ENCODE data around the gene PDE4A. TPM values are rescaled to one million over a fixed set of nuclear protein-coding genes. Genes with fewer than 3 reads are reported as not detected.

Gene PDE4A
- total and polyA plus RNA-seq, 10 of the 15 experiments (the other 5 are each of a cell fraction or from before 2014, with no cell fraction given) = 0.24 to 13.3 (median 4.9) TPM

DNA sequence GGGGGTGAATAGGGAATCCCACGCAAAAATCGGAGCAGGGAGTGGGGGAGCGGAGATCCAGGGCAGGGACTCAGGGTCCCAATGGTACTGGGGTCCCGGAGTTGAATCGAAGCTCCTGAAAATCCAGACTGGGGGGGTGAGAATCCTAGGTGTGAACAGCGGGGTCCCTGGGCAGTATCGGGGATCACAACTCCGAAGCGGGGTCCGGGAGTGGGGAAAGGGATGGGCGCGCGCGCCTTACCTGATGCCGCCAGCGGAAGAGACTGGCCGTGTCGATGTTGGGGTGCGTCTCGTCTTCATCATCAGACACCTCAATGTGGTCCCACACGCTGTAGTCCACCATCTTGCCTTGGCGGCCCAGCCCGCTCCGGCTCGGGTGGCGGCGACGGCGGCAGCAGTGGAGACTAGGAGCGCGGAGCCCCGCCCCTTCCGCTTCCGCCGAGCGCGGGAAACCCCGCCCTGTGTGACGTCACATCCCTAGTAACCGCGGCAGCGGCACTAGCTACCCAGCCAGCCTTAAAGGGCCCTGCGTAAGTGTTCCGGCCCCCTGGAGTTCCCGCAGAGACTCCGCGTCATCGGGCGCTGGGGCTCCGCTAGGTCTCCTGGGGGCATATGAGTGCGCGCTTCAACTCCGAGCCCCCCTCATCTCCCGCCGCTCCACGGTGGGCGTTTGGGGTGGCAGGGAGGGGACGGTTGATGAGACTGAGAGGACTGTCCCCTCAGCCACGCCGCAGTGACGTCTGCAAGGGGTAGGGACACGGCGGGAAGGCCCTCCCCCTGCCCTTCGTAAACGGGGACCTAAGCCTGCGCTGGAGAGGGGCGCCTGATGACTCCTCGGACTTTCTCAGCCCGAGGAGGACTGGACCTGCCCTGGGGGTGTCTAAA is 17.0 kb upstream of the PDE4A start, which contains the start of gene CDC37 (continued):
- no peak for TF ChIP-seq FOXK2 (IDR thresholded peaks at IDR 0.05)
- no peak for TF ChIP-seq FOXM1 (IDR thresholded peaks at IDR 0.05; ENCODE audit: low read depth, low read length)
- peak; percentile 96 for TF ChIP-seq SIN3A (IDR thresholded peaks at IDR 0.05; ENCODE audit: low read depth, low read length)
- TF ChIP-seq PKNOX1 (IDR thresholded peaks at IDR 0.05) = no peak
- TF ChIP-seq WRNIP1 (IDR thresholded peaks at IDR 0.05; ENCODE audit: borderline replicate concordance, low read depth, low read length) = no peak
- TF ChIP-seq ZNF592 (IDR thresholded peaks at IDR 0.05) = no peak
- TF ChIP-seq SMC3 (IDR thresholded peaks at IDR 0.05; ENCODE audit: borderline replicate concordance, low read length) = no peak
- TF ChIP-seq RFX5 (IDR thresholded peaks at IDR 0.05; ENCODE audit: low read depth, low read length) = peak; percentile 66; the same call in 1 of the 2 replicates
- TF ChIP-seq CHD2 (IDR thresholded peaks at IDR 0.05; ENCODE audit: borderline replicate concordance, low read depth, low read length) = no peak; the same call in 1 of the 2 replicates
- TF ChIP-seq TARDBP (IDR thresholded peaks at IDR 0.05; ENCODE audit: borderline replicate concordance) = no peak
- no peak for TF ChIP-seq PAX8 (IDR thresholded peaks at IDR 0.05)
- TF ChIP-seq SP1 (IDR thresholded peaks at IDR 0.05; ENCODE audit: low read depth, low read length) = peak; percentile 79
- no peak for TF ChIP-seq IKZF2 (IDR thresholded peaks at IDR 0.05)
- TF ChIP-seq CREM (IDR thresholded peaks at IDR 0.05; ENCODE audit: low read depth) = peak; percentile 95
- TF ChIP-seq CHD4 (IDR thresholded peaks at IDR 0.05) = no peak
- no peak for TF ChIP-seq RB1 (IDR thresholded peaks at IDR 0.05; ENCODE audit: borderline replicate concordance)
- TF ChIP-seq NFXL1 (IDR thresholded peaks at IDR 0.05; ENCODE audit: borderline replicate concordance) = no peak
- TF ChIP-seq, protein P1, sequence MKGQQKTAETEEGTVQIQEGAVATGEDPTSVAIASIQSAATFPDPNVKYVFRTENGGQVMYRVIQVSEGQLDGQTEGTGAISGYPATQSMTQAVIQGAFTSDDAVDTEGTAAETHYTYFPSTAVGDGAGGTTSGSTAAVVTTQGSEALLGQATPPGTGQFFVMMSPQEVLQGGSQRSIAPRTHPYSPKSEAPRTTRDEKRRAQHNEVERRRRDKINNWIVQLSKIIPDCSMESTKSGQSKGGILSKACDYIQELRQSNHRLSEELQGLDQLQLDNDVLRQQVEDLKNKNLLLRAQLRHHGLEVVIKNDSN (IDR thresholded peaks at IDR 0.05; ENCODE audit: borderline replicate concordance, extremely low read length, insufficient read depth, low read depth, low read length) = no peak
- TF ChIP-seq JUND (IDR thresholded peaks at IDR 0.05; ENCODE audit: low read depth, low read length) = no peak
- TF ChIP-seq YBX1 (IDR thresholded peaks at IDR 0.05) = no peak
- no peak for TF ChIP-seq MTA2 (IDR thresholded peaks at IDR 0.05; ENCODE audit: low read depth)
- TF ChIP-seq EP300 (IDR thresholded peaks at IDR 0.05; ENCODE audit: borderline replicate concordance in 1 of 2, control insufficient read depth in 1 of 2, low read depth in 2 of 2, low read length in 2 of 2) = no peak
- TF ChIP-seq, protein P2, sequence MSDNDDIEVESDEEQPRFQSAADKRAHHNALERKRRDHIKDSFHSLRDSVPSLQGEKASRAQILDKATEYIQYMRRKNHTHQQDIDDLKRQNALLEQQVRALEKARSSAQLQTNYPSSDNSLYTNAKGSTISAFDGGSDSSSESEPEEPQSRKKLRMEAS (IDR thresholded peaks at IDR 0.05; ENCODE audit: low read depth, low read length) = no peak
- TF ChIP-seq CBFB (IDR thresholded peaks at IDR 0.05; ENCODE audit: low read depth) = no peak
- no peak for TF ChIP-seq MEF2A (IDR thresholded peaks at IDR 0.05; ENCODE audit: insufficient read depth, low read depth, low read length)
- TF ChIP-seq NBN (IDR thresholded peaks at IDR 0.05) = peak; percentile 99

Measured in GM12878 (cell line).